SIG-M5 (cell line): ENCODE data around the gene NR2F1-AS1.
"Not testable (repeated sequence)": the region's sequence is repeated elsewhere in the genome, so short reads cannot be mapped to it uniquely, and the experiment has no call there.

Experiments used
- DNase-seq: peaks from one replicate; lab custom pipeline; 2025; lab: John Stamatoyannopoulos, UW

NR2F1-AS1 gene

GRCh38 chr5:93576994-93577853 lies 3.8 kb downstream of the NR2F1-AS1 start:
- DNase-seq: no peak

GRCh38 chr5:93575461-93576414 lies 5.3 kb downstream of the NR2F1-AS1 start:
- no peak for DNase-seq

GRCh38 chr5:93574491-93575305 lies 6.3 kb downstream of the NR2F1-AS1 start:
- DNase-seq: no peak

- no peak for DNase-seq
Measured at GRCh38 chr5:93573354-93574351, 7.4 kb downstream of the NR2F1-AS1 start.

- no peak for DNase-seq
Measured at GRCh38 chr5:93572608-93573353, 8.2 kb downstream of the NR2F1-AS1 start.

GRCh38 chr5:93572101-93572607 lies 8.9 kb downstream of the NR2F1-AS1 start:
- DNase-seq: no peak

- DNase-seq: no peak
Measured at GRCh38 chr5:93571114-93571949, 9.7 kb downstream of the NR2F1-AS1 start.

GRCh38 chr5:93570294-93571113 lies 10.5 kb downstream of the NR2F1-AS1 start:
- DNase-seq: no peak

- DNase-seq: no peak
Measured at GRCh38 chr5:93569300-93570160, 11.5 kb downstream of the NR2F1-AS1 start.

GRCh38 chr5:93567424-93567823 lies 13.6 kb downstream of the NR2F1-AS1 start:
- no peak for DNase-seq

- no peak for DNase-seq
Measured at GRCh38 chr5:93566091-93566490, 14.9 kb downstream of the NR2F1-AS1 start.

- no peak for DNase-seq
Measured at GRCh38 chr5:93557021-93557604, 23.9 kb downstream of the NR2F1-AS1 start.

GRCh38 chr5:93549594-93549993 lies 31.4 kb downstream of the NR2F1-AS1 start:
- DNase-seq: not testable (repeated sequence)

- no peak for DNase-seq
Measured at GRCh38 chr5:93545872-93546271, 35.1 kb downstream of the NR2F1-AS1 start.

GRCh38 chr5:93532370-93532769 lies 48.6 kb downstream of the NR2F1-AS1 start:
- DNase-seq: no peak

GRCh38 chr5:93521815-93522214 lies 59.2 kb downstream of the NR2F1-AS1 start:
- not testable (repeated sequence) for DNase-seq
